Activated B cell treated with CpG ODN at 0.5 μM for 24 hours (primary cell): ENCODE results near the gene EVL. TPM values are rescaled to one million over a fixed set of nuclear protein-coding genes. Genes with fewer than 3 reads are reported as not detected.
A peak's percentile ranks its signal among the peaks of the same experiment; 100 is the strongest.

Source experiments
- ATAC-seq: fragments of 200-7000 bp; cut with Tn5 transposase; one replicate; pipeline ENCODE4 v1.10.0; 2021; ENCODE audit warnings: low read depth, mild to moderate bottlenecking, moderate library complexity
- CTCF ChIA-PET: fragments of 350-600 bp; sonication (Branson Sonifier 250); formaldehyde crosslinking; loops from one replicate; lab custom pipeline; 2021; ENCODE audit warnings: antibody characterized with exemption; lab: Charles Lee
- POLR2A ChIA-PET: fragments of 350-600 bp; sonication (Branson Sonifier 250); formaldehyde crosslinking; loops from one replicate; lab custom pipeline; 2021; ENCODE audit warnings: antibody characterized with exemption; lab: Charles Lee
- DNase-seq: peaks from one replicate; pipeline ENCODE4 v3.0.0; 2022
- H3K27ac Mint-ChIP-seq: one replicate; pipeline ENCODE4 v1.8.0; 2020; ENCODE audit warnings: mixed read lengths
- H3K27me3 Mint-ChIP-seq: one replicate; pipeline ENCODE4 v1.8.0; 2021; ENCODE audit warnings: mixed read lengths
- H3K36me3 Mint-ChIP-seq: one replicate; pipeline ENCODE4 v1.8.0; 2021; ENCODE audit warnings: low read depth, mixed read lengths
- H3K4me1 Mint-ChIP-seq: one replicate; pipeline ENCODE4 v1.8.0; 2021; ENCODE audit warnings: mixed read lengths
- H3K4me3 Mint-ChIP-seq: one replicate; pipeline ENCODE4 v1.8.0; 2020; ENCODE audit warnings: mild to moderate bottlenecking, mixed read lengths
- H3K9me3 Mint-ChIP-seq: one replicate; pipeline ENCODE4 v1.8.0; 2020; ENCODE audit warnings: mixed read lengths
- CTCF ChIP-seq: fragments of 200-600 bp; IDR thresholded peaks from one replicate; pipeline ENCODE4 v1.8.0; 2022; ENCODE audit warnings: antibody characterized with exemption, mild to moderate bottlenecking
- intact Hi-C: fragments of 100-400 bp; cut with micrococcal nuclease; formaldehyde crosslinking; loops from one replicate; pipeline ENCODE4 v1.15.1; 2024
- total RNA-seq: library from RNA; stranded (reverse); gene quantifications from 2 replicates; pipeline ENCODE4 v1.2.3, GENCODE V29; 2022

The EVL gene
- total RNA-seq, 1 donor from 2014 or later = 272 TPM

- no peak for TF ChIP-seq CTCF
- H3K4me1 Mint-ChIP-seq = peaks cover 96% of the 10 kb centered on the region
- ATAC-seq = no peak
- H3K4me3 Mint-ChIP-seq = peak overlapping the region; percentile 48
- no peaks in the 10 kb centered on the region for H3K9me3 Mint-ChIP-seq
- no peaks in the 10 kb centered on the region for H3K27me3 Mint-ChIP-seq
- peak overlapping the region; percentile 86 for H3K27ac Mint-ChIP-seq
- H3K36me3 Mint-ChIP-seq = peaks cover 66% of the 10 kb centered on the region
- DNase-seq = no peak
- intact Hi-C loops = no loop called here
- ChIA-PET CTCF (interaction anchor here (0.7 to 9.7 kb wide), 4 partner anchors 8 to 31 kb away, joined by 3 to 111 read pairs (median 12); partner anchors contain the start of gene EVL), POLR2A (interaction anchor here (1.7 to 1.8 kb wide), 2 partner anchors 9 kb away, joined by 9 to 10 read pairs; partner anchors contain the start of gene EVL)
Measured at GRCh38 chr14:100074431-100075100, 9.3 kb downstream of the EVL start.

GRCh38 chr14:100075681-100076080 lies 10.5 kb downstream of the EVL start:
- ChIA-PET POLR2A (interaction anchor here (1.7 kb wide), 1 partner anchor 10 kb away, joined by 10 read pairs; the partner anchor contains the start of gene EVL), CTCF (interaction anchor here (1.2 to 9.7 kb wide), 3 partner anchors 10 to 30 kb away, joined by 3 to 111 read pairs (median 22); partner anchors contain the start of gene EVL)
- peak overlapping the region; percentile 86 for H3K27ac Mint-ChIP-seq
- H3K4me1 Mint-ChIP-seq = peaks cover 96% of the 10 kb centered on the region
- DNase-seq (no peak), ATAC-seq (no peak)
- no peak for TF ChIP-seq CTCF
- no peaks in the 10 kb centered on the region for H3K9me3 Mint-ChIP-seq
- no peaks in the 10 kb centered on the region for H3K27me3 Mint-ChIP-seq
- peaks cover 69% of the 10 kb centered on the region for H3K36me3 Mint-ChIP-seq
- intact Hi-C loops = no loop called here
- H3K4me3 Mint-ChIP-seq = no peak overlapping the region

GRCh38 chr14:100076133-100076532 lies 10.9 kb downstream of the EVL start:
- DNase-seq (no peak), ATAC-seq (peak; percentile 25)
- Mint-ChIP-seq H3K36me3 (peaks cover 66% of the 10 kb centered on the region), H3K9me3 (no peaks in the 10 kb centered on the region), H3K4me1 (peaks cover 95% of the 10 kb centered on the region), H3K27me3 (no peaks in the 10 kb centered on the region), H3K4me3 (peak overlapping the region; percentile 20), H3K27ac (peak overlapping the region; percentile 86)
- ChIA-PET CTCF (interaction anchor here (1.2 to 9.7 kb wide), 3 partner anchors 8 to 30 kb away, joined by 3 to 111 read pairs (median 22); partner anchors contain the start of gene EVL), POLR2A (interaction anchor here (0.8 to 1.7 kb wide), 2 partner anchors 8 to 11 kb away, joined by 4 to 10 read pairs; partner anchors contain the start of gene EVL)
- TF ChIP-seq CTCF = no peak
- intact Hi-C loops = no loop called here

- Mint-ChIP-seq H3K27ac (peak overlapping the region; percentile 86), H3K4me1 (peaks cover 97% of the 10 kb centered on the region), H3K27me3 (no peaks in the 10 kb centered on the region), H3K9me3 (no peaks in the 10 kb centered on the region), H3K4me3 (no peak overlapping the region), H3K36me3 (peaks cover 66% of the 10 kb centered on the region)
- POLR2A ChIA-PET = interaction anchor here (0.8 to 0.9 kb wide), 2 partner anchors 8 to 11 kb away, joined by 3 to 4 read pairs; partner anchors contain the start of gene EVL
- intact Hi-C loops = no loop called here
- DNase-seq (no peak), ATAC-seq (no peak)
- TF ChIP-seq CTCF = no peak
- CTCF ChIA-PET = interaction anchor here (1.2 to 9.7 kb wide), 3 partner anchors 8 to 29 kb away, joined by 3 to 111 read pairs (median 22); partner anchors contain the start of gene EVL
Measured at GRCh38 chr14:100076606-100077005, 11.4 kb downstream of the EVL start.

GRCh38 chr14:100077441-100077840 lies 12.2 kb downstream of the EVL start:
- ATAC-seq (no peak), DNase-seq (no peak)
- no peak for TF ChIP-seq CTCF
- no peaks in the 10 kb centered on the region for H3K9me3 Mint-ChIP-seq
- peak overlapping the region; percentile 86 for H3K27ac Mint-ChIP-seq
- H3K27me3 Mint-ChIP-seq = no peaks in the 10 kb centered on the region
- intact Hi-C loops = no loop called here
- peaks cover 98% of the 10 kb centered on the region for H3K4me1 Mint-ChIP-seq
- CTCF ChIA-PET = interaction anchor here (1.2 to 9.7 kb wide), 3 partner anchors 9 to 29 kb away, joined by 3 to 111 read pairs (median 22); partner anchors contain the start of gene EVL
- H3K36me3 Mint-ChIP-seq = peaks cover 69% of the 10 kb centered on the region
- POLR2A ChIA-PET = interaction anchor here (0.9 kb wide), 1 partner anchor 12 kb away, joined by 3 read pairs; the partner anchor contains the start of gene EVL
- H3K4me3 Mint-ChIP-seq = no peak overlapping the region
